Activated CD8-positive, alpha-beta T cell treated with anti-CD3 and anti-CD28 coated beads for 36 hours (primary cell): ENCODE data around the gene CDH11. TPM values are rescaled to one million over a fixed set of nuclear protein-coding genes. Genes with fewer than 3 reads are reported as not detected.

Experiments
- ATAC-seq: fragments of 200-7000 bp; cut with Tn5 transposase; one replicate; pipeline ENCODE4 v1.10.0; 2021; ENCODE audit warnings: mild to moderate bottlenecking, moderate library complexity
- CTCF ChIA-PET: fragments of 350-600 bp; sonication (Branson Sonifier 250); formaldehyde crosslinking; loops from one replicate; lab custom pipeline; 2021; ENCODE audit warnings: antibody characterized with exemption; lab: Charles Lee
- POLR2A ChIA-PET: fragments of 350-600 bp; sonication (Branson Sonifier 250); formaldehyde crosslinking; loops from one replicate; lab custom pipeline; 2021; ENCODE audit warnings: antibody characterized with exemption; lab: Charles Lee
- DNase-seq: peaks from one replicate; pipeline ENCODE4 v3.0.0-alpha.2; 2020
- H3K27ac Mint-ChIP-seq: one replicate; pipeline ENCODE4 v1.8.0; 2021; ENCODE audit warnings: mild to moderate bottlenecking, mixed read lengths
- H3K27me3 Mint-ChIP-seq: one replicate; pipeline ENCODE4 v1.8.0; 2021; ENCODE audit warnings: mixed read lengths
- H3K36me3 Mint-ChIP-seq: one replicate; pipeline ENCODE4 v1.8.0; 2021; ENCODE audit warnings: low read depth, mixed read lengths
- H3K4me1 Mint-ChIP-seq: one replicate; pipeline ENCODE4 v1.8.0; 2021; ENCODE audit warnings: low read depth, mixed read lengths
- H3K4me3 Mint-ChIP-seq: one replicate; pipeline ENCODE4 v1.8.0; 2021; ENCODE audit warnings: mild to moderate bottlenecking, moderate library complexity, mixed read lengths
- H3K9me3 Mint-ChIP-seq: one replicate; pipeline ENCODE4 v1.8.0; 2021; ENCODE audit warnings: mixed read lengths
- CTCF ChIP-seq: fragments of 200-600 bp; IDR thresholded peaks from one replicate; pipeline ENCODE4 v1.8.0; 2022; ENCODE audit warnings: antibody characterized with exemption, mild to moderate bottlenecking
- intact Hi-C: fragments of 100-400 bp; cut with micrococcal nuclease; formaldehyde crosslinking; loops from one replicate; pipeline ENCODE4 v1.10.0; 2022
- total RNA-seq, 2 experiments: library from RNA; stranded (reverse); gene quantifications; one replicate each; pipeline ENCODE4 v1.2.3, GENCODE V29; 2021

Gene CDH11
- not detected for total RNA-seq

- TF ChIP-seq CTCF, result no peak
- Mint-ChIP-seq H3K4me1 (no peaks in the 10 kb centered on the region), H3K36me3 (no peaks in the 10 kb centered on the region), H3K9me3 (no peaks in the 10 kb centered on the region), H3K4me3 (no peak within 1 kb of the TSS), H3K27me3 (peaks cover 35% of the 10 kb centered on the region), H3K27ac (no peak within 1 kb of the TSS)
- intact Hi-C loops, result no loop called here
- POLR2A ChIA-PET, result no interaction called here
- DNase-seq (no peak), ATAC-seq (no peak)
- CTCF ChIA-PET, result no interaction called here
These were observed at the start of gene CDH11 for GRCh38 chr16:65121870-65122723. TSS of gene CDH11 (minus strand) at chr16:65122063. CDS start at chr16:65004869, 117,194 bp downstream.

- no peak overlapping the region for H3K27ac Mint-ChIP-seq
- no peaks in the 10 kb centered on the region for H3K27me3 Mint-ChIP-seq
- ATAC-seq (no peak), DNase-seq (no peak)
- H3K36me3 Mint-ChIP-seq, result no peaks in the 10 kb centered on the region
- ChIA-PET CTCF (no interaction called here), POLR2A (no interaction called here)
- no peak overlapping the region for H3K4me3 Mint-ChIP-seq
- TF ChIP-seq CTCF, result no peak
- H3K4me1 Mint-ChIP-seq, result no peaks in the 10 kb centered on the region
- peaks cover 3% of the 10 kb centered on the region for H3K9me3 Mint-ChIP-seq
- intact Hi-C loops, result no loop called here
These were observed 32.5 kb upstream of the CDH11 start for GRCh38 chr16:65154321-65154720.

- Mint-ChIP-seq H3K4me1 (no peaks in the 10 kb centered on the region), H3K27ac (no peak overlapping the region), H3K36me3 (no peaks in the 10 kb centered on the region), H3K9me3 (peaks cover 3% of the 10 kb centered on the region), H3K27me3 (no peaks in the 10 kb centered on the region), H3K4me3 (no peak overlapping the region)
- intact Hi-C loops, result no loop called here
- no peak for ATAC-seq
- no peak for DNase-seq
- ChIA-PET CTCF (no interaction called here), POLR2A (no interaction called here)
- no peak for TF ChIP-seq CTCF
These were observed 31.7 kb upstream of the CDH11 start for GRCh38 chr16:65153365-65154105.

GRCh38 chr16:65148804-65149203 is 26.9 kb upstream of the CDH11 start:
- Mint-ChIP-seq H3K27ac (no peak overlapping the region), H3K9me3 (peaks cover 3% of the 10 kb centered on the region), H3K4me3 (no peak overlapping the region), H3K4me1 (no peaks in the 10 kb centered on the region), H3K36me3 (no peaks in the 10 kb centered on the region), H3K27me3 (no peaks in the 10 kb centered on the region)
- ChIA-PET POLR2A (no interaction called here), CTCF (no interaction called here)
- intact Hi-C loops, result no loop called here
- TF ChIP-seq CTCF, result no peak
- ATAC-seq (no peak), DNase-seq (no peak)

- ChIA-PET CTCF (no interaction called here), POLR2A (no interaction called here)
- intact Hi-C loops, result no loop called here
- DNase-seq (no peak), ATAC-seq (no peak)
- Mint-ChIP-seq H3K36me3 (no peaks in the 10 kb centered on the region), H3K4me3 (no peak overlapping the region), H3K27ac (no peak overlapping the region), H3K4me1 (no peaks in the 10 kb centered on the region), H3K9me3 (peaks cover 1% of the 10 kb centered on the region), H3K27me3 (no peaks in the 10 kb centered on the region)
- no peak for TF ChIP-seq CTCF
These were observed 20.4 kb upstream of the CDH11 start for GRCh38 chr16:65142276-65142675.
